Lower lobe of right lung (tissue), 2 donors: ENCODE measurements around the gene GIPC3. TPM values are rescaled to one million over a fixed set of nuclear protein-coding genes. Genes with fewer than 3 reads are reported as not detected.

Experiments
- ATAC-seq, 2 donors: fragments of 200-7000 bp; cut with Tn5 transposase; one replicate each; pipeline ENCODE4 v1.9.1; 2020 to 2022; ENCODE audit warnings: mild to moderate bottlenecking in 2 of 2, moderate library complexity in 2 of 2
- DNase-seq: peaks from one replicate; pipeline ENCODE4 v3.0.0-alpha.2; 2020
- H3K27ac ChIP-seq: fragments of 200-600 bp; one replicate; pipeline ENCODE4 v1.8.0; 2022
- H3K27me3 ChIP-seq: fragments of 200-600 bp; one replicate; pipeline ENCODE4 v1.8.0; 2022; ENCODE audit warnings: low read depth
- H3K36me3 ChIP-seq: fragments of 200-600 bp; one replicate; pipeline ENCODE4 v1.8.0; 2022; ENCODE audit warnings: mild to moderate bottlenecking
- H3K4me1 ChIP-seq: fragments of 200-600 bp; one replicate; pipeline ENCODE4 v1.8.0; 2022
- H3K4me3 ChIP-seq: fragments of 200-600 bp; one replicate; pipeline ENCODE4 v1.8.0; 2022; ENCODE audit warnings: mild to moderate bottlenecking
- H3K9me3 ChIP-seq: fragments of 200-600 bp; one replicate; pipeline ENCODE4 v1.8.0; 2022
- intact Hi-C: fragments of 100-400 bp; cut with DNase I; formaldehyde crosslinking; loops from one replicate; pipeline ENCODE4 v1.11.0; 2022
- total RNA-seq: library from RNA; stranded (reverse); fragmentation: NEBNext Ultra II Directional; extraction: Animal tissue kit (Norgen Biotek cat#: 25700); gene quantifications from one replicate; pipeline ENCODE4 v1.2.1, GENCODE V29; 2021
- TF ChIP-seq, protein P1 (sequence below): fragments of 200-600 bp; IDR thresholded peaks from one replicate; pipeline ENCODE4 v1.8.0; 2022; ENCODE audit warnings: antibody characterized with exemption, mild to moderate bottlenecking
- donor health status: DM: no; HTN: yes; CAD: no; lungs with severe emphysema.

GIPC3 gene
- total RNA-seq, 1 donor from 2014 or later = 4.2 TPM

- intact Hi-C loops = no loop called here
- Histone ChIP-seq H3K36me3 (peaks cover 42% of the 10 kb centered on the region), H3K27me3 (no peaks in the 10 kb centered on the region), H3K27ac (no peak overlapping the region), H3K9me3 (no peaks in the 10 kb centered on the region), H3K4me3 (no peak overlapping the region), H3K4me1 (no peaks in the 10 kb centered on the region)
- ATAC-seq (no peak), DNase-seq (no peak)
- TF ChIP-seq, protein P1, sequence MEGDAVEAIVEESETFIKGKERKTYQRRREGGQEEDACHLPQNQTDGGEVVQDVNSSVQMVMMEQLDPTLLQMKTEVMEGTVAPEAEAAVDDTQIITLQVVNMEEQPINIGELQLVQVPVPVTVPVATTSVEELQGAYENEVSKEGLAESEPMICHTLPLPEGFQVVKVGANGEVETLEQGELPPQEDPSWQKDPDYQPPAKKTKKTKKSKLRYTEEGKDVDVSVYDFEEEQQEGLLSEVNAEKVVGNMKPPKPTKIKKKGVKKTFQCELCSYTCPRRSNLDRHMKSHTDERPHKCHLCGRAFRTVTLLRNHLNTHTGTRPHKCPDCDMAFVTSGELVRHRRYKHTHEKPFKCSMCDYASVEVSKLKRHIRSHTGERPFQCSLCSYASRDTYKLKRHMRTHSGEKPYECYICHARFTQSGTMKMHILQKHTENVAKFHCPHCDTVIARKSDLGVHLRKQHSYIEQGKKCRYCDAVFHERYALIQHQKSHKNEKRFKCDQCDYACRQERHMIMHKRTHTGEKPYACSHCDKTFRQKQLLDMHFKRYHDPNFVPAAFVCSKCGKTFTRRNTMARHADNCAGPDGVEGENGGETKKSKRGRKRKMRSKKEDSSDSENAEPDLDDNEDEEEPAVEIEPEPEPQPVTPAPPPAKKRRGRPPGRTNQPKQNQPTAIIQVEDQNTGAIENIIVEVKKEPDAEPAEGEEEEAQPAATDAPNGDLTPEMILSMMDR = no peak
These were observed 47.7 kb downstream of the GIPC3 start for GRCh38 chr19:3632739-3633558.

- Histone ChIP-seq H3K4me3 (no peak overlapping the region), H3K4me1 (no peaks in the 10 kb centered on the region), H3K9me3 (no peaks in the 10 kb centered on the region), H3K27ac (no peak overlapping the region), H3K36me3 (peaks cover 48% of the 10 kb centered on the region), H3K27me3 (no peaks in the 10 kb centered on the region)
- intact Hi-C loops = no loop called here
- ATAC-seq (no peak), DNase-seq (no peak)
- TF ChIP-seq, protein P1 = no peak
These were observed 48.3 kb downstream of the GIPC3 start for GRCh38 chr19:3633559-3633988.

GRCh38 chr19:3634496-3635045, 49.3 kb downstream of the GIPC3 start:
- no peak for DNase-seq

DNA sequence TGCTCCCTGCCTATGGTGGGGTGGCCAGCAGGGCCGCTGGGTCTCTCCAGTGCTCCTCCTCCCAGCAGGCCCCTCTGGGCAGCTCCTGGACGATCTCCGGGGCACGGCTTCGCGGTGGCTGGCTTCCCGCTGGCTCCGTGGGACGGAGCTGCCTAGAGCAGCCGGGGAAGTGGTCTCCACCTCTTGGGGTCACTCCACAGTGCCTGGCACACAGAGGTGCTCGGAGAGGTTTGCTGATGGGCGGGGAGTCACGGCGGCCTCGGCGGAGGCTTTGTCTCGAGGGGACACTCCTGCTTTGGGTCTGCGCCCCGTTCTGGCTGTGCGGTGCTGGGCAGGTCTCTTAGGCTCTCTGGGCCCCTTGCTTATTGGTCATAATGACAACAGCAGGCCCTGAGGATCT, 51.2 kb downstream of the GIPC3 start:
- no peaks in the 10 kb centered on the region for H3K27me3 ChIP-seq
- H3K4me1 ChIP-seq = no peaks in the 10 kb centered on the region
- DNase-seq = no peak
- no peak overlapping the region for H3K27ac ChIP-seq
- TF ChIP-seq, protein P1 = no peak
- intact Hi-C loops = no loop called here
- peaks cover 70% of the 10 kb centered on the region for H3K36me3 ChIP-seq
- H3K4me3 ChIP-seq = no peak overlapping the region
- no peaks in the 10 kb centered on the region for H3K9me3 ChIP-seq
- no peak for ATAC-seq

More at GRCh38 chr19:3634496-3635045, 49.3 kb downstream of the GIPC3 start:
- TF ChIP-seq, protein P1 = no peak
- no peaks in the 10 kb centered on the region for H3K9me3 ChIP-seq
- no peak overlapping the region for H3K4me3 ChIP-seq
- H3K4me1 ChIP-seq = no peaks in the 10 kb centered on the region
- peaks cover 58% of the 10 kb centered on the region for H3K36me3 ChIP-seq
- no peak for ATAC-seq
- intact Hi-C loops = no loop called here
- H3K27ac ChIP-seq = no peak overlapping the region
- H3K27me3 ChIP-seq = no peaks in the 10 kb centered on the region

DNA sequence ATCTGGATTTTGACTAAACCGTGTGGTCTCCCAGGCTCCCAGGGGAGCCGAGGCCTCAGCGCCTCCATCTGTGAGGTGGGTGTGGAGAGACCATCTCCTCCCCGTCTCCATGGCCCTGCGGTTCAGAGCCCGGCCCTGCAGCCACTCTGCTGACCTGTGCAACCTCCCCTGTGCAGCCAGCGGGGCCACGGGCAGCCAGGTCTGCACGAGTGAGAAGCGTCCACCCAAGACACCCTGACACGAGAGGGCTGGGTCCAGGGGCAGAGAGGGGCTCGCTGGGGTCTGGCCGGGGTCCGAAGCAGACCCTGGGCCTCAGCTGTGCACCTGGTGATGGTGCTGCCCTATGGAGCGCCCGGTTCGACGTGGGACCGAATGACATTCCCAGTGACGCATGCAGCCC, 51.7 kb downstream of the GIPC3 start:
- no peak for ATAC-seq
- TF ChIP-seq, protein P1 = no peak
- H3K4me1 ChIP-seq = no peaks in the 10 kb centered on the region
- no peaks in the 10 kb centered on the region for H3K27me3 ChIP-seq
- no peak overlapping the region for H3K4me3 ChIP-seq
- intact Hi-C loops = no loop called here
- no peak overlapping the region for H3K27ac ChIP-seq
- H3K36me3 ChIP-seq = peaks cover 70% of the 10 kb centered on the region
- DNase-seq = no peak
- H3K9me3 ChIP-seq = no peaks in the 10 kb centered on the region
